ENCODE measurements around the gene PLA2G2E. TPM values are rescaled to one million over a fixed set of nuclear protein-coding genes. Genes with fewer than 3 reads are reported as not detected.

PLA2G2E gene
- total and polyA plus RNA-seq, 4 donors = not detected

DNA sequence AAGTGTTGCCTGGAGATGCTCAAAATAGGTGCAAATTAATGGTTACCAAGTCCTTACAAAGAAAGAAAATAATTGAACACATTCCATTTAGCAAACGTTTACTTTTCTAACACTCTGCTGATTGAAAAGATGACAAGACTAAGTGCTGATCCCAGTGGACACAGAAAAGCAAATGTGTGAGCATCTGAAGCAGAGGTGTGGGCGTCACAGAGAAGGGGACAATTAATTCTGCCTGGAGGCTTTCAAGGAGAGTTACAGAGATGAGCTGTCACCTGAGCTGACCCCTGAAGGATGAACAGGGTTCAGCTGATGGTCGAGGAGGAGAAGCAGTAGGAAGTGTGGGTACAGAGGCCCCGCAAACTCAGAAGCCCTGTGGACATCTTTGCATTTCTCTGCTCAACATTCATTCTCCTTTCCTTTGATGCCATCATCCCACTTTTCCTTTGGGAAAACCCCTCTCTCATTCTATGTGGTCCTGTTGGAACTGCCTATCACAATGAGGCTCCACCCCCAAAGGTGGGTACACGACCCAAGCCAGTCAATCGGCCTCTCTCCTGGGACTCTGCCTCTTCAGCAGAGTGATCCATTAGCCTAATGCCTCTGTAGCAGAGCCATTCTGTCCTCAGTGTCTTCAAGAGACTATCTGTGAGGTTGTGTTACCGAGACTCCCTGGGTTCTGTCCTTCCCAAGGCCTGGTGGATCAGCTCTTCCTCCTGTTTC lies 17.2 kb upstream of the PLA2G2E start:
- TF ChIP-seq, protein P1, sequence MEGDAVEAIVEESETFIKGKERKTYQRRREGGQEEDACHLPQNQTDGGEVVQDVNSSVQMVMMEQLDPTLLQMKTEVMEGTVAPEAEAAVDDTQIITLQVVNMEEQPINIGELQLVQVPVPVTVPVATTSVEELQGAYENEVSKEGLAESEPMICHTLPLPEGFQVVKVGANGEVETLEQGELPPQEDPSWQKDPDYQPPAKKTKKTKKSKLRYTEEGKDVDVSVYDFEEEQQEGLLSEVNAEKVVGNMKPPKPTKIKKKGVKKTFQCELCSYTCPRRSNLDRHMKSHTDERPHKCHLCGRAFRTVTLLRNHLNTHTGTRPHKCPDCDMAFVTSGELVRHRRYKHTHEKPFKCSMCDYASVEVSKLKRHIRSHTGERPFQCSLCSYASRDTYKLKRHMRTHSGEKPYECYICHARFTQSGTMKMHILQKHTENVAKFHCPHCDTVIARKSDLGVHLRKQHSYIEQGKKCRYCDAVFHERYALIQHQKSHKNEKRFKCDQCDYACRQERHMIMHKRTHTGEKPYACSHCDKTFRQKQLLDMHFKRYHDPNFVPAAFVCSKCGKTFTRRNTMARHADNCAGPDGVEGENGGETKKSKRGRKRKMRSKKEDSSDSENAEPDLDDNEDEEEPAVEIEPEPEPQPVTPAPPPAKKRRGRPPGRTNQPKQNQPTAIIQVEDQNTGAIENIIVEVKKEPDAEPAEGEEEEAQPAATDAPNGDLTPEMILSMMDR (IDR thresholded peaks at IDR 0.05; ENCODE audit: control extremely low read depth, extremely low read depth) = no peak
- no peak for DNase-seq
- no peak for ATAC-seq (ENCODE audit: insufficient read depth, low FRiP score)
- H3K9me3 ChIP-seq (ENCODE audit: control insufficient read depth in 4 of 4, insufficient read depth in 3 of 4, low read length in 3 of 4) = no peaks in the 10 kb centered on the region
- H3K27me3 ChIP-seq (ENCODE audit: control insufficient read depth in 3 of 3, insufficient read depth in 3 of 3, low read length in 2 of 3) = peaks cover 0 to 5% (median 0%) of the 10 kb centered on the region in 3 donors
- no peaks in the 10 kb centered on the region for H3K36me3 ChIP-seq (ENCODE audit: control insufficient read depth in 4 of 4, insufficient read depth in 4 of 4, low read length in 4 of 4)
- H3K4me3 ChIP-seq = no peak overlapping the region
- H3K4me1 ChIP-seq (ENCODE audit: control insufficient read depth in 5 of 5, insufficient read depth in 5 of 5, low read length in 5 of 5) = peaks cover 0 to under 1% (median 0%) of the 10 kb centered on the region in 5 donors
- 68 to 81% methylated on average over 7 of the region's 7 CpGs for WGBS, 2 donors
- no peak overlapping the region for H3K9ac ChIP-seq (ENCODE audit: insufficient read depth in 1 of 2, low read length in 2 of 2)
- no peak overlapping the region for H3K27ac ChIP-seq (ENCODE audit: low read depth in 1 of 2, low read length in 1 of 2)

DNA sequence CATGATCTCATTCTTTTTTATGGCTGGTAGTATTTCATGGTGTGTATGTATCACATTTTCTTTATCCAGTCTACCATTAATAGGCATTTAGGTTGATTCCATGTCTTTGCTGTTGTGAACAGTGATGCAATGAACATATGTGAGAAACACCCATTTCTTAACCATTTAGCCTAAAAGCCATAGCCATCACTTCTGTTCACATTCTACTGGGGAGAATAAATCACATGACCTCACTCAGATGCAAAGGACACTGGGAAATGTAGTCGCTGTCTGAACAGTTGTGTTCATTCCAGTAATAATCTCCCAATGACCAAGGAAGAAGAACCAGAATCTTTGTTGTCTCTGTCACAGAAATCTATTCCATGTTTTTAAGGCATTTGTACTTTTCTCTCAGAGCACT lies 15.1 kb upstream of the PLA2G2E start:
- Histone ChIP-seq H3K9me3 (ENCODE audit: control insufficient read depth in 4 of 4, insufficient read depth in 3 of 4, low read length in 3 of 4) (peaks cover 0 to 5% (median 0%) of the 10 kb centered on the region in 4 donors), H3K27me3 (ENCODE audit: control insufficient read depth in 3 of 3, insufficient read depth in 3 of 3, low read length in 2 of 3) (peaks cover 0 to 3% (median 0%) of the 10 kb centered on the region in 3 donors), H3K36me3 (ENCODE audit: control insufficient read depth in 4 of 4, insufficient read depth in 4 of 4, low read length in 4 of 4) (no peaks in the 10 kb centered on the region), H3K4me1 (ENCODE audit: control insufficient read depth in 5 of 5, insufficient read depth in 5 of 5, low read length in 5 of 5) (no peaks in the 10 kb centered on the region), H3K27ac (ENCODE audit: low read depth in 1 of 2, low read length in 1 of 2) (no peak overlapping the region), H3K4me3 (no peak overlapping the region), H3K9ac (ENCODE audit: insufficient read depth in 1 of 2, low read length in 2 of 2) (no peak overlapping the region)
- TF ChIP-seq, protein P1 (IDR thresholded peaks at IDR 0.05; ENCODE audit: control extremely low read depth, extremely low read depth) = no peak
- ATAC-seq (ENCODE audit: insufficient read depth, low FRiP score) = no peak
- DNase-seq = no peak
- 82 to 95% methylated on average over 1 of the region's 1 CpG for WGBS, 2 donors

DNA sequence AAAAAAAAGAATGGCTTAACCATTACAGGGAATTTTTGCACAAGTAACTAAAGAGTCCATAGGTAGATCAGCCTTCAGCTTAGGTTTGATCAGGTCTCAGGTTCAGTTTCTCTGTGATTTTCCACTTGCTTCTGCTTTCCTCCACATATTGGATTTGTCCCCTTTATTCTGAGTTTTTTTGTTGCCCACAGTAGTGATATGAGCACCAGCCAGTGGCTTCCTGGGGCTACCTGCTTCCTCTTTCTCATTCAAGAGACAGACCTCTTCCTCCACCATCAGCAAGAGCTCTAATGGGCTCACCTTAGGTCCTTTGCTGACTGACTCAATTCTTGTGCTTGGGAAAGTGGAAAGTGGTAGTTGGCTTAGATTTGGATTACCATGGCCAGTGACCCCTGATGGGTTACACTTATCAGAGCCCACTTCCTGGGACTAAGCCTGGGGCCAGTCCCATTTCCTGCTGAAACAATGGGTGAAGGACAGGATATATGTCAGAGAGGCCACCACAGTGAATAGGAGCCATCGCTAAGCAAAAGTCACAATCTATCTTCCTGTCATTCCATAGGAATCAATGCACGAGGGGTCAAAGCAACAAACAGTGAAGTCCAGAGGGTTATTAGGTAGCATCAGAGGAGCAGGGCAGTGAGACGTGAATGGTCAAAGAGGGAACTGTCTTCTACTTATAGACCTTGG lies 12.8 kb upstream of the PLA2G2E start:
- peaks cover 0 to 12% (median 9%) of the 10 kb centered on the region in 4 donors for H3K9me3 ChIP-seq (ENCODE audit: control insufficient read depth in 4 of 4, insufficient read depth in 3 of 4, low read length in 3 of 4)
- no peak overlapping the region for H3K4me3 ChIP-seq
- WGBS, 2 donors = 41 to 66% methylated on average over 3 of the region's 3 CpGs
- H3K9ac ChIP-seq (ENCODE audit: insufficient read depth in 1 of 2, low read length in 2 of 2) = no peak overlapping the region
- no peaks in the 10 kb centered on the region for H3K36me3 ChIP-seq (ENCODE audit: control insufficient read depth in 4 of 4, insufficient read depth in 4 of 4, low read length in 4 of 4)
- TF ChIP-seq, protein P1 (IDR thresholded peaks at IDR 0.05; ENCODE audit: control extremely low read depth, extremely low read depth) = no peak
- DNase-seq = no peak
- peaks cover 0 to 3% (median 0%) of the 10 kb centered on the region in 3 donors for H3K27me3 ChIP-seq (ENCODE audit: control insufficient read depth in 3 of 3, insufficient read depth in 3 of 3, low read length in 2 of 3)
- no peaks in the 10 kb centered on the region for H3K4me1 ChIP-seq (ENCODE audit: control insufficient read depth in 5 of 5, insufficient read depth in 5 of 5, low read length in 5 of 5)
- no peak overlapping the region for H3K27ac ChIP-seq (ENCODE audit: low read depth in 1 of 2, low read length in 1 of 2)
- no peak for ATAC-seq (ENCODE audit: insufficient read depth, low FRiP score)
